SK-N-MC (cell line): Measurements from ENCODE around the gene ZDHHC3.

Source experiments
- EZH2 ChIP-seq: fragments of 200-600 bp; sonication (generic); IDR thresholded peaks from one replicate; pipeline ENCODE4 v1.6.1; 2017; ENCODE audit warnings: antibody characterized with exemption
- FOXP2 ChIP-seq: optimal IDR thresholded peaks from 2 replicates; pipeline ENCODE3; 2011; ENCODE audit warnings: mild to moderate bottlenecking, moderate library complexity; ENCODE audit not compliant: insufficient read depth; ENCODE audit errors: extremely low read length, control extremely low read depth
- POLR2AphosphoS5 ChIP-seq: IDR thresholded peaks from 2 replicates; pipeline ENCODE4 v1.6.1; 2012; ENCODE audit warnings: mild to moderate bottlenecking, low read depth, low read length, borderline replicate concordance

- no peak for TF ChIP-seq EZH2
- TF ChIP-seq POLR2AphosphoS5: no peak
- no peak for TF ChIP-seq FOXP2
These were observed 60.1 kb downstream of the ZDHHC3 start for GRCh38 chr3:44915702-44916438.
